ENCODE data around the gene METAP1D. TPM values are rescaled to one million over a fixed set of nuclear protein-coding genes. Genes with fewer than 3 reads are reported as not detected.
"Not testable (repeated sequence)": the region's sequence is repeated elsewhere in the genome, so short reads cannot be mapped to it uniquely, and the experiment has no call there.

Gene METAP1D
- total RNA-seq, 1 donor from 2014 or later, result 2.7 TPM

DNA sequence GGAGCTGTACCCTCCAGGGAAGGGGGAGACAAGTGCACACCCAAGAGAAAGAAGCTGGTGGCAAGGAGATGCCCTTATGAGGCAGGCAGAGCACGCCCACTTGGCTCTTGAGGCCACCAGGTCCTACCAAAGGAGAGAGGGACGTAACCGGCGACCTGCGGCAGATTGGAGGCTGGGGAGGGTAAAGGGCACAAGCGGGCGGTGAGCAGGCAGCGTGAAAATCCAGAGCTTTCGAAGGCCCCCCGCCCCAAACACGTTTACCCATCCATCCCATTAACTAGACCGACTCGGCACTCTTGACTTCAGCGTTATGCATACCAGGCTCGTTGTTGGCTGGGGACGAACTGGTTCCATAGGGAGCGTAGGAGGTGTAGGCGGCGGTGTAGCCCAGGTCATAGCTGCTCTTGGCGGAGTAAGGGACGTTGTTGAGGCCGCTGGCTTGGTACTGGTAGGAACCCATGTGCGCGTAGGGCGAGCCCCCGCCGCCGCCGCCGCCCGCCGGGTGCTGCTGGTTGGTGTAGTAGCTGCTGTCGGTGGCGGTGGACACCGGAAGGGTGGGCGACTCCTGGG is 102.2 kb downstream of the METAP1D start:
- DNase-seq (ENCODE audit: low spot score), result no peak

DNA sequence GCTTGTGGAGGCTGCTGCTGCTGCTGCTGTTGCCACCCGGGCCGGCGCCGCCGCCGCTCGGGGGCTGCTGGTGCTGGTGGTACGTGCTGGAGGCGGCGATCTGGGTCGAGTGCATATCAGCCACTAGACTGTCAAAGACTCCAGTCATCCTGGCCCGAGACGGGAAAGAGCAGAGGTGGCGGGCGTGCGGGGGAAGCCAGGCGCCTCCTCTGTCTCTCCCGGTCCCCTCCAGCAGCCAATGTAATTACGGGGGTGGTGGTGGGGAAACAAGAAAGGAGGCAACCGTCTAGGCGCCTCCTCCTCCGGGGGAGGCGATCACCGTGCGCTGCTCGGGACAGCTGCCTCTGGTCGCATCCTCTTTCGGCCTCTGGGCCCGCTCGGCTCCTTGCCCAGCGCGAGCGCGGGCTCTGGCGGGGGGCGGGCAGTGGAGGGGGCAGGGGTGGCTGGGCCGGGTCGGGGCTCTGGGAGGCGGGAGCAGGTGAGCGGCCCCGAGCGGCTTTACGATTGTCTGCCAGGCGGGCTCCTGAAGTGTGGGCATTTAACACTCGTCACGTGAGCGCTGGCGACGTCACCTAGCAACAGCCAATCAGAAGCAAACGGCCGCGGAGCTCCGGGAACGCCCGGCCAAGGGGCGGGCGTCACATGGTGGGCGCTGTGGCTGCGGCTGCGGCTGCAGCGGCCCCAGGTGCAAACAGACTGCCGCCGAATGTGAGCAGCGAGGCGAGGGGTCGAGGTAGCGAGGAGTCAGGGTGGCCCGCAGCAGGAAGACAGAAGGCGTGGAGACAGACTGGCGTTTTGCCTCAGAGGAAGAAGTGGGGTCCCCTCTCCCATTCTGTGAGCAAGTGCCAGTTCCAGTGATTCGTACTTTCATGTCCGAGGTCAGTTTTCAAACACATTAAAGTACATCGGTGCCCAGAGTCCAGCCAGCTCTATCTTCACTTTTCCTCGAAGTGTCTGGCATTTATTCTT is 102.9 kb downstream of the METAP1D start, which contains the start of gene DLX2:
Gene DLX2, minus strand, starts transcription at position 510 of the 969 bp plus-strand sequence. Its CDS starts 362 bp downstream, at position 148.
- DNase-seq (ENCODE audit: low spot score), result peak; percentile 74

GRCh38 chr2:172103471-172104272 is 103.9 kb downstream of the METAP1D start:
- peak; percentile 78 for DNase-seq (ENCODE audit: low spot score)

- DNase-seq (ENCODE audit: low spot score), result no peak
Measured at GRCh38 chr2:172105471-172106107, 105.8 kb downstream of the METAP1D start.

GRCh38 chr2:172106108-172106961 is 106.6 kb downstream of the METAP1D start:
- no peak for DNase-seq (ENCODE audit: low spot score)

DNA sequence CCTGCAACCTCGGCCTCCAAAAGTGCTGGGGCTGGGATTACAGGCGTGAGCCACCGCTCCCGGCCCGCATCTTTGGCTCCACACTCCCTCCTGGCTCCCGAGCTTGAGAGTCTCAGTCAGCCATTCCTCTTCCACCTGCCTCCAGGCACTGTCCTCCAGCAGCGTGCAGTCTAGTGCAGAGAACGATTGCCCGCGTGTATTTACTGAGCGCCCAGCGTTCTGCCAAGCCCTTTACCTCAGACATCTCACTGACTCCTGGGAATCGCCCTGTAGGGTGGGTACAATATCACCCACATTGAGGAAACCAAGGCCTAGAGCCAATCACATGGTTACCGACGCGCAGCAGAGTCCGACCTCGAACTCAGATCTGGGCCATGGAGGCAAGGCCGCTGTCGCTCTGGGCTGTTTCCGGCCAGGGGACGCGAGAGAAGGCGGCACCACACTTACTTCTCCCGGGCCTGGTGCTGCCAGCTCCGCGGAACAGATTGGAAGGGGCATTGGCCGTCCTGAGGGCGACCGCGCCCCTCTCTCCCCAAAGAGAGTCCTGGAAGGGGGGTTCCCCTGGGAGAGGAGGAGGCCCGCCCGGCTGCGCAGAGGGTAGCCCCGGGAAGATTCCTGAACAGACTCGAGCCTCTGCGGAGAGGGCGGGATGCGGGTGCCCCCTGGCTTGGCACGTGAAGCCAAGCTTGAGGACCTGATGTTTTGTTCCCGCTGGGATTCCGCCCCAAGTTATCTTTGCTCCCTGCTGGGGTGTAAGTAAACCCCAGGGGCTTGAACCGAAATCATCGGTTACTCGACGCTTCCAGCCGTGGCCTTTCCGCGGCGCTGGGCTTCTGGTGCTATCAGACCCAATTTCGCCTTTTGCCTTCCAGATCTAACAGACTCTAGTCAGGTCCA is 108.2 kb downstream of the METAP1D start:
- no peak for DNase-seq (ENCODE audit: low spot score)

GRCh38 chr2:172108587-172108930 is 108.8 kb downstream of the METAP1D start:
- DNase-seq (ENCODE audit: low spot score), result no peak

DNA sequence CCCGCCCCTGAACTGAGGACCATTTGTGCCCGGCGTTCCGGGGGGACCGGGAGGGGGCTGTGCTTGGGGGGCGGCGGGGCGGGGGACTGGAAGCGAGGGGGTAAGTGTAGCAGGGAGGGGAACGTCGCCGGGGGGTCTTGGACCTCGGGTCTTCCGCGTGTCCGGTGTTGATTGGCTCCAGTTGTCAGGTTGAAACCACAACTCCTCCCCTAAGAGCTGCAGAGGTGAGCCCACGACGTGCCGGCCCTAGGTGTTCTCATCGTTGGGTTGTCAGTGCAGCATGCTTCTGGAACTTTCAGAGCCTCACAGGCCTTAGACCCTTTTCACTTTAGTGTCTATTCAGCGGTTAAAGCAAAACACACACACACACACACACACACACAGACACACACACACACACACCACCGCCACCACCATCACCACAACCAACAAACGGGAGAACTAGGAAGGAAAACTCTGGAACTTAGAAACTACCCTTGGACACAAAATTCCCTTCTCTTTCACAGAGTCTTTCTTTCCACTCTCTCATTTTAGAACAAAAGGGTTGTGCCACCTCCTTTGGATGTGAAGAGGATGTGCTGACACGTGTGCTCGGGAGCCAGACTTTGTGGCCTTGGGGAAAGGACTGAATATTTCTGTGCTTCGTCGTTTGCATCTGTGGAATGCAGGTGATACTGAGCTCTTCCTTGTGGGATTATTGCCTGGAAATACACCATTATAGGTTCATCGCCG is 109.7 kb downstream of the METAP1D start:
- DNase-seq (ENCODE audit: low spot score), result no peak

DNA sequence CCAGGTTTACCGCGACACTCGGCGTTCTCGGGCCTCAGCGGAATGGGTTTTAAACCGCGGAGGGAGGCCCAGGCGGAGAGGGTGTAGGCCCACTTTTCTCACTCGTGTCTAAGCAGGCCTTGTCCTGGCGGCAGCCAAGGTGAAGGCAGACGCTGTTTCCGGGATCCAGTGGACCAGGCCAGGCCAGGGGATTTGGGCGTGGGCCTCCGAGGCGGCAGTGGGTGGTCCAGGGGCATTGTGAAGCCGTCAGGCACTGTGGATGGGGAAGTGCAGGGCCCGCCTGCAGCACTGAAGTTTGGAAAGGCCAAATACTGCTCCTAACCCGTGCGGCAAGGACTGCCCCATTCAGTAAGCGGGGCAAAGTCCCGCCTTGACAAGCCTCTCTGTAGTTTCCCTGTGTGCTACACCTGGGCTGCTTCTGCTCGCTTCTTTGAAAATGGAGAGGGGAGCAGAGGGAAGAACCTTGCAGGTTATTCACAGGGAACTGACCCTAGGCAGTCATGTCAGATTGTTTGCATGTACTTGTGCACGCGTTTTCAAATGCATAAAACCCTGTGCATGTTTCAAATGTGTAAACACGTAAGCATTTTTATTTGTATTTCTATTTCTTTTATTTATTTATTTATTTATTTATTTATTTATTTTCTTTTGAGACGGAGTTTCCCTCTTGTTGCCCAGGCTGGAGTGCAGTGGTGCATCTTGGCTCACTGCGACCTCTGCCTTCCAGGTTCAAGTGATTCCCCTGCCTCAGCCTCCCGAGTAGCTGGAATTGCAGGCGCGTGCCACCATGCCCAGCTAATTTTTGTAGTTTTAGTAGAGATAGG is 110.4 kb downstream of the METAP1D start:
- no peak for DNase-seq (ENCODE audit: low spot score)

GRCh38 chr2:172113617-172114016 is 113.9 kb downstream of the METAP1D start:
- DNase-seq (ENCODE audit: low spot score), result no peak

DNA sequence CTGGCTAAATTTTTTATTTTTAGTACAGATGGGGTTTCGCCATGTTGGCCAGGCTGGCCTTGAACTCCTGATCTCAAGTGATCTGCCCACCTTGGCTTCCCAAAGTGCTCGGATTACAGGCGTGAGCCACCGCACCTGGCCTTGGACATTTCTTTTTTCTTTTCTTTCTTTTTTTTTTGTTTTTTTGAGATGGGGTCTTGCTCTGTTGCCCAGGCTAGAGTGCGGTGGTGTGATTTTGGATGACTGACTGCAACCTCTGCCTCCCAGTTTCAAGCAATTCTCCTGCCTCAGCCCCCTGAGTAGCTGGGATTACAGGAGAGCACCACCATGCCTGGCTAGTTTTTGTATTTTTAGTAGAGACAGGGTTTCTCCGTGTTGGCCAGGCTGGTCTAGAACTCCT is 114.4 kb downstream of the METAP1D start:
- DNase-seq (ENCODE audit: low spot score), result not testable (repeated sequence)

- DNase-seq (ENCODE audit: low spot score), result no peak
Measured at GRCh38 chr2:172114579-172114978, 114.8 kb downstream of the METAP1D start.

- no peak for DNase-seq (ENCODE audit: low spot score)
Measured at GRCh38 chr2:172116107-172116506, 116.4 kb downstream of the METAP1D start.

DNA sequence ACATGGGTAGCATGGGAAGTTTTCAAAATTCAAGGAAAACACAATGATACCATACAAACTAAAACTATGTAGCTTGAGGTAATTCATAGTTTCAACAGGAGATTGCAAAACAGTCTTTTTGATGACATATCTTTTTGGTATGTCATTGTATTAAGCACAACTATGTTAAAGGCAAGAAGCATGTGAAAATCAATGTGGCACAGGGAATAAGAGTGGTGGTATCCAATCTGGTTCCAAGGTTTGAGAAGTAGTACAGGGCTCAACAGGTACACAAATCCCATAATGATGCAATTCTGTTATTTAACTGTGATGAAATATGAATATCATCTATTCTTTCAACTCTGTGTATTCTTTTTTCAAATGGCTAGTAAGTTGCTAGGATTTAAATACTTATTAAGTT is 119.3 kb downstream of the METAP1D start:
- DNase-seq (ENCODE audit: low spot score), result no peak

DNA sequence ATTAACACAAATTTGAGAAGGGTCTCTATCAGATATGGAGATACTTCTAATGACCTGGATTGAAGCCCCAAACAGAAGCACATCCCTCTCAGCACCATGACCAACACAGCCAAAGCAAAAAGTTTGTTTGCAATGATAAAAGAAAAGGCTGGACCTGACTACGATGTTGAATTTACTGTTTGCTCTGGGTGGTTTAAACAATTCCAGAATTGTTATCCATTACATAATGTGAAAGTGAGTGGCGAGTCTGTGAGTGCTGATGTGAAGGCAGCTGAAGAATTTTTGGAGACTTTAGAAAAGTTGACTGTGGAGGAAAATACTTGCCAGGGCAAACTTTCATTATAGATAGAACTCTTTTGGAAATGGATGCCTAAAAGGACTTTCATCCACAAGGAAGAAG is 120.4 kb downstream of the METAP1D start:
- no peak for DNase-seq (ENCODE audit: low spot score)

DNA sequence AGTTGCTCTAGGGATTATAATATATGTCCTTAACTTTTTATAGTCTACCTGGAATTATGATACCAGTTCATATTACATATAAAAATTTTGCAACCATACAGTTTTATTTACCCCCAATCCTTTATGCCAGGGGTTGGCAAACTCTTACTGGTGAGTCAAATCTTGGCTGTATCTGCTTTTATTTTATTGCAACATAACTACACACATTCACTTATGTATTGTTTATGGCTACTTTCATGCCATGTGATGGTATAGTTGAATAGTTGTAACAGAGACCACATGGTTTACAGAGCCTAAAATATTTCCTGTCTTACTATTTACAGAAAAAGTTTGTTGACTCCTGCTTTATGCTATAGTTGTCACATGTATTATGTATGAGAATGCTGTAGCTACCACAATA is 128.7 kb downstream of the METAP1D start:
- DNase-seq (ENCODE audit: low spot score), result no peak

- DNase-seq (ENCODE audit: low spot score), result no peak
Measured at GRCh38 chr2:172129404-172129803, 129.7 kb downstream of the METAP1D start.
